Heart left ventricle (tissue), 13 donors: ENCODE results near the gene SVEP1.
"Not testable (repeated sequence)": the region's sequence is repeated elsewhere in the genome, so short reads cannot be mapped to it uniquely, and the experiment has no call there.

ENCODE experiments used
- CTCF ChIP-seq, 12 donors: fragments of 200-600 bp; sonication (generic) in 4 of 12; IDR thresholded peaks; one replicate each; pipeline versions ENCODE4 v1.5.0 to v1.8.0; 2018 to 2022; ENCODE audit warnings: antibody characterized with exemption in 12 of 12, mild to moderate bottlenecking in 5 of 12
- POLR2A ChIP-seq, 2 donors: fragments of 450-650 bp; IDR thresholded peaks; one replicate each; pipeline ENCODE4 v1.6.1; 2017; ENCODE audit warnings: antibody characterized with exemption in 2 of 2, mild to moderate bottlenecking in 2 of 2, moderate library complexity in 2 of 2
- donor health status: ischemic (EF 13 %, LVEDD 7.1; RV severe dilation, severe dysfunction).
- donor health status: DM: no; HTN: yes; CAD: no.
- donor health status: DM: no; HTN: no; CAD: no.
- donor health status: ischemic (EF 25% LVEDD 6.9; RV normal size, moderate dysfunction).
- donor health status: ischemic (EF 25% LVEDD 5.7; RV mildly dilated, moderate dysfunction).
- donor health status: ischemic (EF 35%, LVEDD 5.7; RV mildly dilated, moderate dysfunction).
- donor health status: nonischemic (EF 11% LVEDD 7.7; RV severe dilation, severe dysfunction).
- donor health status: DM: yes; HTN: yes; CAD: no.
- donor health status: PGD.
- donor health status: ischemic (EF 29% LVEDD 5.4; RV normal size, mild dysfunction).
- donor health status: nonischemic (EF 23%, LVEDD 6.1; RV moderate dilation, normal function).

GRCh38 chr9:110614576-110614975 lies 35.0 kb upstream of the SVEP1 start:
- not testable (repeated sequence) for TF ChIP-seq POLR2A, CTCF (IDR thresholded peaks at IDR 0.05)
